GM13976 (cell line): Measurements from ENCODE around the gene PCAT7.
A peak's percentile ranks its signal among the peaks of the same experiment; 100 is the strongest.

Experiments
- DNase-seq: peaks from one replicate; pipeline ENCODE4 v3.0.0; 2012; ENCODE audit warnings: low spot score
- in situ Hi-C: fragments of 300-500 bp; cut with MboI; formaldehyde crosslinking; loops from one replicate; pipeline ENCODE4 v1.12.0; 2022; ENCODE audit warnings: low sequenced_read_pairs, mixed read lengths, inconsistent platforms; ENCODE audit not compliant: unreplicated experiment
- TF ChIP-seq, protein P1 (sequence below): IDR thresholded peaks from 2 replicates; pipeline ENCODE4 v1.5.1; 2012; ENCODE audit warnings: borderline replicate concordance, mild to moderate bottlenecking; ENCODE audit not compliant: insufficient read depth; ENCODE audit errors: extremely low read depth, missing control alignments, control extremely low read depth

PCAT7 gene

DNA sequence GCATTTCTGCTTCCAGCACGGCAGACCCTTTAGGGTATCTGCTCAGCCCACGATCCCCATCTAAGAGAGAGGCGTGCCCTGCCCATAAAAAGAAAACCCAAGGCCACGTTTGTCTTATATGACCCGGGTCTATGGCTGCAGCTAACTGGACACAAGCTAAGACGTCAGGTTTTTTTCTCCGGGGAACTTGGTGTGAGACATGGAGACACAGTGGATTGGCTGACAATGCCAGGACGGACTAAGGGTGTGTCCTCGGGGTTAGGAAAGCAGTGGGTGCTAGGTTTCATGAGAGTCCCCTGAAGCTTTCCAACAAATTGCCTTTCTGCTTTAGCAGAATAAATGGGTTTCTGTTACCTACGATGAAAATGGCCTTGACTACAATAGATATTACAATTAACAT lies 45.8 kb downstream of the PCAT7 start:
- TF ChIP-seq, protein P1, sequence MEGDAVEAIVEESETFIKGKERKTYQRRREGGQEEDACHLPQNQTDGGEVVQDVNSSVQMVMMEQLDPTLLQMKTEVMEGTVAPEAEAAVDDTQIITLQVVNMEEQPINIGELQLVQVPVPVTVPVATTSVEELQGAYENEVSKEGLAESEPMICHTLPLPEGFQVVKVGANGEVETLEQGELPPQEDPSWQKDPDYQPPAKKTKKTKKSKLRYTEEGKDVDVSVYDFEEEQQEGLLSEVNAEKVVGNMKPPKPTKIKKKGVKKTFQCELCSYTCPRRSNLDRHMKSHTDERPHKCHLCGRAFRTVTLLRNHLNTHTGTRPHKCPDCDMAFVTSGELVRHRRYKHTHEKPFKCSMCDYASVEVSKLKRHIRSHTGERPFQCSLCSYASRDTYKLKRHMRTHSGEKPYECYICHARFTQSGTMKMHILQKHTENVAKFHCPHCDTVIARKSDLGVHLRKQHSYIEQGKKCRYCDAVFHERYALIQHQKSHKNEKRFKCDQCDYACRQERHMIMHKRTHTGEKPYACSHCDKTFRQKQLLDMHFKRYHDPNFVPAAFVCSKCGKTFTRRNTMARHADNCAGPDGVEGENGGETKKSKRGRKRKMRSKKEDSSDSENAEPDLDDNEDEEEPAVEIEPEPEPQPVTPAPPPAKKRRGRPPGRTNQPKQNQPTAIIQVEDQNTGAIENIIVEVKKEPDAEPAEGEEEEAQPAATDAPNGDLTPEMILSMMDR: no peak
- no peak for DNase-seq
- in situ Hi-C loops: no loop called here

DNA sequence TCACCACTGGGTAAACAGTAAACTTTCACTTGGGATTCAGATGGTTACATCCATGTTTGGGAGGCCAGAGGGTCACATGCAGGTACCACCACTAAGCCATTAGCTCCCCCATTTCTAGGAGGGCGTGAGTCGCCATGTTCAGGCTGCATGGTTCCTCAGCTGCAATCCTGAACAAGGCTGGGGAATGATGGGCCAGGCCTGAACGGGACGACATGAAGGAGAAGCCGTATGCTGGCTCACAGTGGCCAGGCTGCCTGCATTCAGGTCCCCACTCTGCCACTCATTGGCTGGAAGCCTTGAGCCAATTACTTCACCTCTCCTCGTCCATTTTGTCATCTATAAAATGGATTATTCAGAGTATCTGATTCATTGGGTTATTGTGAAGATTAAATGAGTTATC lies 47.8 kb downstream of the PCAT7 start:
- no peak for DNase-seq
- in situ Hi-C loops: no loop called here
- TF ChIP-seq, protein P1: no peak

DNA sequence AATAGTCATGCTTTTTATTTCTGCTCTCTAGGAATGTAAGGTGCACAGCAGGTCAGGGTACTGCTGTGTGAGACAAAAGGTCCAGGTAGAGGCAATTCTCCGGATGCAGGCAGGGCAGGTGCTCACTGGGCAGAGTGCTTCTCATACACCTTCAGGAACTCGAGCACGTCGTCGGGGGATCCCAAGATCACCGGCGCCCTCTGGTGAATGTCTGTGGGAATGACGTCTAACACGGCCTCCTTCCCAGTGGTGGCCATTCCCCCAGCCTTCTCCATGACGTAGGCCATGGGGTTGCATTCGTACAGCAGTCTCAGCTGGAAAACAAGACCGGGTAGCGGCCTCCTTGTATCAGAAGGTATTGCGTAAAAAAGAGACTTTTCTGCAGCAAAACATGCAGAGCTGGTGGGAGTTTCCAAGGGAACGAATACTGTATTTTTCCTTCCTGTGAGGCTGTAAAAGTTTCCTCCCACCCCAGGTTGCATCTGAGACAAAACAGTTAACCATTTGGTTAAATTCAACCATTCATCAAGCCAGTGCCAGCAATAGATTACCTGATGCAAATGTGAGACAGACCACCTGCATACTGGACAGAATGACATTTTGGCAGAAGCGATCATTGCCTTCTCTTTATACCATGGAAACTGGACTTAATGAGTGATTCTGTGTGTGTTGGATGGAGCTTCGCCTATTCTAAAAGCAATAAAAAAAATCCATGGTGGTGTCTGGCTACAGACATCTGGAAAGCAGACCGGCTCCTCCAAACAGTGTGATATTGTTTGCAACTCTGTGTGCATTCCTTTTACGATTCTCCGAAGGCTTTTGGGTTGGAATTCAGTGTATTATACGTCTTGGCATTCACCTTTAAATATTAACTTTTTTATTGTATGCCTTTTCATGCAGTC lies 48.6 kb downstream of the PCAT7 start:
- TF ChIP-seq, protein P1: peak; percentile 73
- in situ Hi-C loops: no loop called here
- peak; percentile 88 for DNase-seq

DNA sequence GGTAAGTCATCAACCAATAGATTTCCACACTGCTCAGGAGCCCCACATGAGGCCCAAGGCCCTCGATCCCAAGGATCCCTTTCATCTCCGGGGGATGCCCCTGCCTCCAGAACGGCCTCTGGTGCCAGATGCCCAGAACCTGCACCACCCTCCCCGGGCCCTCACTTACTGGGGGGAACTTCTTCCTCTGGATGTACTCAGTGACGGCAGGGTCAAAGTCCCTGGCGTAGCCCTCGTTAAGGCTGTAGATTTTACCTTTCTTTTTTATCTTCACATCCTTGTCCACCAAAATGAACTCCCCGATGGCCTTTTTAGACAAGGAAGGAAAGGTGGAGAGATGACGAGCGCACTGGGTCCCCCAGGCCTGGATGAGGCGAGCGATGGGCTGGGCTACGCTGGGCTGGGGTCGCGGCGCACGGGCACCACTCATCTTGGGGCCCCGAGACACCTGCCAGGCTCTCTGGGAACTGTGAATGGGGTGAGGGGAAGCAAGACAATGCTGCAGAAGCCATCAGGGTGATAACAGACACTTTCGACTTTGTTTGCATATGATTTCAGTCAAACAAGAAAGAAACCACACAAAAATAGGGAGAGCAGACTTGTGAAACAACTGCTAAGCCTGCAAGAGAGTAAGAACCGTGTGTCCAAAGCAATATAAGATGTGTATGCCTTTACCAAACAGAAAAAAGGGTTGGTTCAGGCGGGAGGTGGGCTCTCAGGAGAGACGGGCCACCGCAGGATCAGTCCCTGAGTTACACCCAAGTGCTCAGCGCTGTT lies 52.0 kb downstream of the PCAT7 start:
- in situ Hi-C loops: no loop called here
- DNase-seq: no peak

DNA sequence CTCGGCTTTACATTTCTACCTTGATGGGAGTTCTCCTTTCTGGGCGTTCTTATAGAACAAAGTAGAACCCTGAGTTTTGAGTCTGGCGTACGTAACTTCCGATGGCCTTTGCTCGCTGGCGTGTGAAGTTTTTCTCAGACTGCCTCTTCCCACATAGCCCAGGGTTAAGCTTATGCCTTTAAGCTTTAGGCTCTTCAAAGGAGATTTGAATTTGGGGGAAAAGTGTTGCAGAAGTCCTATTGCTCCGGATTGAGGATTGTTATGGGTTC lies 52.5 kb downstream of the PCAT7 start:
- no peak for DNase-seq
- TF ChIP-seq, protein P1: no peak
- in situ Hi-C loops: no loop called here

More for the DNA sequence above, 52.0 kb downstream of the PCAT7 start:
- TF ChIP-seq, protein P1: no peak

DNA sequence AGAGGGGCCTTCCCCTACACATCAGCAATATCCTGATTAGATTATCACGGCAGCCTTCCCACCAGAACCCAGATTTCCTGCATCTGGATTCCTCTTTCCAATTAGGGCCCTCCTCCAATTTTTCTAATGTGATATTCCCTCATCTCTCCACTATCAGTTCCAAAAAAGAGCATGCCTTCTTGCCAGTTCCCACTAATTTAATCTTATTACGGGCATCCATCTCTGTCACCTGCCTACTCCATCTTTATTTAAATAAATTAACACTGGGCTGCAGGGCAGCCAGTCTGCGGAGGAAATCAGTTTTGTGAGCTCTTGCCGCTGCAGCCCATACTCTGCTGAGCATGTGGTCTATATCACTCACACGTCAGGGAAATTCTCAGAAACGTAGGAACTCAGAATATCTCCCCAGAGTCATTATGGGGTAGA lies 55.3 kb downstream of the PCAT7 start:
- in situ Hi-C loops: no loop called here
- TF ChIP-seq, protein P1: no peak
- DNase-seq: no peak
